MM.1S (cell line): Measurements from ENCODE around the gene MYADM.

Source experiments
- EZH2 ChIP-seq: fragments of 300-600 bp; sonication (generic); optimal IDR thresholded peaks from 2 replicates; pipeline ENCODE3; 2017; ENCODE audit warnings: low read depth, mild to moderate bottlenecking, antibody characterized with exemption, low read length, mixed read lengths
- EZH2phosphoT487 ChIP-seq: fragments of 300-600 bp; sonication (generic); IDR thresholded peaks from 2 replicates; pipeline ENCODE4 v1.6.1; 2018; ENCODE audit warnings: antibody characterized with exemption, low read length
- TF ChIP-seq, protein P1 (sequence below): fragments of 300-600 bp; sonication (generic); IDR thresholded peaks from 2 replicates; pipeline ENCODE4 v1.5.1; 2016; ENCODE audit warnings: antibody characterized with exemption, low read length, mixed read lengths

DNA sequence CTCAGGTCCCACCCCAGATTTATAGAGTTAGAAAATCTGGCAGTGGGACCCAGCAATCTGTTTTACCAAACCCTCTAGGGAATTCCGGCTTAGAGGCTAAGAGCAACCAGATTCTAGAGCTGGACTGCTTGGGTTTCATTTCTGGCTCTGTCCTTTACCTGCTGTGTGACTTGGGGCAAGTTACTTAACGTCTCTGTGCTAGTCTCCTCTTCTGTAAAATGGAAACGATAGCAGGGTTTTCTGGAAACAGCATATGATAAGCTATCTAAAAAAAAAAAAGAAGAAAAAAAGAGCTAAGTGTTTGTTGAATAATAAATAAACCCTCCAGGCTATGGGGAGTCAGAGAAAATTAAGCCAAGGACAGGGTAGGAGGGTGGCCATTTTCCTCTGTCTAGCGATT is 29.8 kb downstream of the MYADM start:
- TF ChIP-seq, protein P1, sequence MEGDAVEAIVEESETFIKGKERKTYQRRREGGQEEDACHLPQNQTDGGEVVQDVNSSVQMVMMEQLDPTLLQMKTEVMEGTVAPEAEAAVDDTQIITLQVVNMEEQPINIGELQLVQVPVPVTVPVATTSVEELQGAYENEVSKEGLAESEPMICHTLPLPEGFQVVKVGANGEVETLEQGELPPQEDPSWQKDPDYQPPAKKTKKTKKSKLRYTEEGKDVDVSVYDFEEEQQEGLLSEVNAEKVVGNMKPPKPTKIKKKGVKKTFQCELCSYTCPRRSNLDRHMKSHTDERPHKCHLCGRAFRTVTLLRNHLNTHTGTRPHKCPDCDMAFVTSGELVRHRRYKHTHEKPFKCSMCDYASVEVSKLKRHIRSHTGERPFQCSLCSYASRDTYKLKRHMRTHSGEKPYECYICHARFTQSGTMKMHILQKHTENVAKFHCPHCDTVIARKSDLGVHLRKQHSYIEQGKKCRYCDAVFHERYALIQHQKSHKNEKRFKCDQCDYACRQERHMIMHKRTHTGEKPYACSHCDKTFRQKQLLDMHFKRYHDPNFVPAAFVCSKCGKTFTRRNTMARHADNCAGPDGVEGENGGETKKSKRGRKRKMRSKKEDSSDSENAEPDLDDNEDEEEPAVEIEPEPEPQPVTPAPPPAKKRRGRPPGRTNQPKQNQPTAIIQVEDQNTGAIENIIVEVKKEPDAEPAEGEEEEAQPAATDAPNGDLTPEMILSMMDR: no peak
- no peak for TF ChIP-seq EZH2
- no peak for TF ChIP-seq EZH2phosphoT487
